NB4 (cell line): ENCODE data around the gene TPST2.

Experiments
- POLR2A ChIP-seq: IDR thresholded peaks from 2 replicates; pipeline ENCODE4 v1.6.1; 2011; ENCODE audit warnings: mild to moderate bottlenecking; ENCODE audit not compliant: insufficient read length; ENCODE audit errors: extremely low read depth
- TF ChIP-seq, protein P1 (sequence below): IDR thresholded peaks from one replicate; pipeline ENCODE4 v1.5.1; 2012; ENCODE audit warnings: low read depth, low read length
- TF ChIP-seq, protein P2 (sequence below): IDR thresholded peaks from 2 replicates; pipeline ENCODE4 v1.6.1; 2011; ENCODE audit warnings: low read depth, low read length

- TF ChIP-seq, protein P1, sequence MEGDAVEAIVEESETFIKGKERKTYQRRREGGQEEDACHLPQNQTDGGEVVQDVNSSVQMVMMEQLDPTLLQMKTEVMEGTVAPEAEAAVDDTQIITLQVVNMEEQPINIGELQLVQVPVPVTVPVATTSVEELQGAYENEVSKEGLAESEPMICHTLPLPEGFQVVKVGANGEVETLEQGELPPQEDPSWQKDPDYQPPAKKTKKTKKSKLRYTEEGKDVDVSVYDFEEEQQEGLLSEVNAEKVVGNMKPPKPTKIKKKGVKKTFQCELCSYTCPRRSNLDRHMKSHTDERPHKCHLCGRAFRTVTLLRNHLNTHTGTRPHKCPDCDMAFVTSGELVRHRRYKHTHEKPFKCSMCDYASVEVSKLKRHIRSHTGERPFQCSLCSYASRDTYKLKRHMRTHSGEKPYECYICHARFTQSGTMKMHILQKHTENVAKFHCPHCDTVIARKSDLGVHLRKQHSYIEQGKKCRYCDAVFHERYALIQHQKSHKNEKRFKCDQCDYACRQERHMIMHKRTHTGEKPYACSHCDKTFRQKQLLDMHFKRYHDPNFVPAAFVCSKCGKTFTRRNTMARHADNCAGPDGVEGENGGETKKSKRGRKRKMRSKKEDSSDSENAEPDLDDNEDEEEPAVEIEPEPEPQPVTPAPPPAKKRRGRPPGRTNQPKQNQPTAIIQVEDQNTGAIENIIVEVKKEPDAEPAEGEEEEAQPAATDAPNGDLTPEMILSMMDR: no peak
- no peak for TF ChIP-seq POLR2A
- TF ChIP-seq, protein P2, sequence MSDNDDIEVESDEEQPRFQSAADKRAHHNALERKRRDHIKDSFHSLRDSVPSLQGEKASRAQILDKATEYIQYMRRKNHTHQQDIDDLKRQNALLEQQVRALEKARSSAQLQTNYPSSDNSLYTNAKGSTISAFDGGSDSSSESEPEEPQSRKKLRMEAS: no peak
Measured at GRCh38 chr22:26541167-26541819, 48.6 kb downstream of the TPST2 start.
